CD4-positive, alpha-beta memory T cell (primary cell): ENCODE measurements around the gene CELF4. TPM values are rescaled to one million over a fixed set of nuclear protein-coding genes. Genes with fewer than 3 reads are reported as not detected.

Source experiments
- CTCF ChIA-PET: fragments of 350-600 bp; sonication (Branson Sonifier 250); formaldehyde crosslinking; loops from one replicate; lab custom pipeline; 2021; ENCODE audit warnings: inconsistent platforms; ENCODE audit not compliant: partially characterized antibody; lab: Charles Lee
- POLR2A ChIA-PET: fragments of 350-600 bp; sonication (Branson Sonifier 250); formaldehyde crosslinking; loops from one replicate; lab custom pipeline; 2021; ENCODE audit not compliant: partially characterized antibody; lab: Charles Lee
- DNase-seq, 5 donors: peaks; one replicate each; pipeline versions ENCODE4 v3.0.0 to v3.0.0-alpha.2; 2020 to 2022; ENCODE audit warnings: mixed read lengths in 1 of 5
- H3K27ac ChIP-seq: one replicate; pipeline ENCODE4 v1.7.0; 2013; ENCODE audit warnings: low read depth, low read length
- H3K27me3 ChIP-seq: 2 replicates; pipeline ENCODE4 v1.7.0; 2013; ENCODE audit warnings: mild to moderate bottlenecking, low read length, moderate library complexity; ENCODE audit not compliant: insufficient read depth
- H3K36me3 ChIP-seq: 2 replicates; pipeline ENCODE4 v1.7.0; 2013; ENCODE audit warnings: mild to moderate bottlenecking, low read length, moderate library complexity; ENCODE audit not compliant: insufficient read depth
- H3K4me1 ChIP-seq: 2 replicates; pipeline ENCODE4 v1.7.0; 2013; ENCODE audit warnings: mild to moderate bottlenecking, low read length, moderate library complexity; ENCODE audit not compliant: insufficient read depth
- H3K4me3 ChIP-seq, 2 donors: one replicate each; pipeline ENCODE4 v1.7.0; 2013; ENCODE audit warnings: low read length in 2 of 2, mild to moderate bottlenecking in 1 of 2
- H3K9me3 ChIP-seq, 2 donors: one replicate each; pipeline ENCODE4 v1.7.0; 2013; ENCODE audit warnings: low read length in 2 of 2, control low read depth in 1 of 2; ENCODE audit not compliant: control insufficient read depth in 1 of 2
- H3K27ac Mint-ChIP-seq, 7 donors: one replicate each; pipeline ENCODE4 v1.8.0; 2020 to 2021; ENCODE audit warnings: mixed read lengths in 7 of 7, mild to moderate bottlenecking in 6 of 7, inconsistent platforms in 3 of 7, moderate library complexity in 3 of 7
- H3K27me3 Mint-ChIP-seq, 2 donors: one replicate each; pipeline ENCODE4 v1.8.0; 2020 to 2021; ENCODE audit warnings: mixed read lengths in 2 of 2
- H3K36me3 Mint-ChIP-seq, 2 donors: one replicate each; pipeline ENCODE4 v1.8.0; 2020 to 2021; ENCODE audit warnings: mixed read lengths in 2 of 2, inconsistent platforms in 1 of 2, mild to moderate bottlenecking in 1 of 2
- H3K4me1 Mint-ChIP-seq, 4 donors: one replicate each; pipeline ENCODE4 v1.8.0; 2020 to 2021; ENCODE audit warnings: mixed read lengths in 4 of 4, mild to moderate bottlenecking in 1 of 4
- H3K4me3 Mint-ChIP-seq, 8 donors: one replicate each; pipeline ENCODE4 v1.8.0; 2020 to 2021; ENCODE audit warnings: mixed read lengths in 8 of 8, mild to moderate bottlenecking in 7 of 8, moderate library complexity in 6 of 8, inconsistent platforms in 3 of 8
- H3K9me3 Mint-ChIP-seq, 8 donors: one replicate each; pipeline ENCODE4 v1.8.0; 2020 to 2021; ENCODE audit warnings: mixed read lengths in 8 of 8, mild to moderate bottlenecking in 5 of 8, inconsistent platforms in 3 of 8, moderate library complexity in 1 of 8
- intact Hi-C: fragments of 100-400 bp; cut with micrococcal nuclease; formaldehyde crosslinking; loops from one replicate; pipeline ENCODE4 v1.15.1; 2023
- polyA plus RNA-seq, 2 donors: library from polyadenylated mRNA; unstranded; fragments of 300-500 nt; fragmentation: Illumina TruSeq; gene quantifications; one replicate each; pipeline ENCODE4 v1.2.3, GENCODE V29; 2021
- total RNA-seq, 2 experiments: library from RNA; stranded (reverse); gene quantifications; one replicate each; pipeline ENCODE4 v1.2.3, GENCODE V29; 2021

The CELF4 gene
- total and polyA plus RNA-seq, 4 experiments from 2014 or later = 0.23 TPM; not detected in 3

DNA sequence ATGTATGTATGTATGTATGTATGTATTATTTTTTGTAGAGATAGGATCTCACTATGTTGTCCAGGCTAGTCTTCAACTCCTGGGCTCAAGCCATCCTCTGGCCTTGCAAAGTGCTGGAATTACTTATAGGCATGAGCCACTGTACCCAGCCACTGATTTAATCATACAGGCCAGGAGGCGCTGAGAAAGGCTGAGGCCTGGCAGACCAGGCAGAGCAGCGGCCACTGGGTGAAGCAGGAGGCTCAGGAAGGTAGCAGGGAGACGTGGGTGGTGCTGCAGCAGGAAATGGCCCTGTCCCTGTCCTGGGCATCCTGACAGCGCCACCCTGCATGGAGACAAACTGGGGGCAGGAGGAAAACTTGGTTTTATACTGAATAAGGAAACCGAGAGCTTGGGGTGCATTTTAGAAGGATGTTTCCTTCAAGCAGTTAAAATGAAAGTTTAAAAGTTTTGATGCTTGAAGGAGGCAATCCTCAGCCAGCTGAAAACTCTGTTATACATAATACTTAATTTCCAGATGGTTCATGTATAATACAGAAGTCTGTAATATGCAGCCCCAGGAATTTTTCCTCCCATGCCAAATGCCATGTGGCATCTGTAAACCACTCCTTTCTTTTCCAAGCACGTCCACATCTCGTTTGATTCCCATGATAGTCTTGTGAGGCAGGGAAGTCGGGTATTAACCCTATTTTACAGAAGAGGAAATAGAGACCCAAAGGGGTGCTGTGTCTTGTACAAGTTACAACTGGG, 182.4 kb downstream of the CELF4 start:
- no peak for DNase-seq
- CTCF ChIA-PET = no interaction called here
- POLR2A ChIA-PET = no interaction called here
- Mint-ChIP-seq H3K27ac (peak overlapping the region in 1 of 7 donors; percentile 11), H3K27me3 (peaks cover 5 to 11% of the 10 kb centered on the region in 2 donors), H3K36me3 (no peaks in the 10 kb centered on the region), H3K4me3 (no peak overlapping the region), H3K4me1 (peaks cover 0 to 8% (median 2%) of the 10 kb centered on the region in 4 donors), H3K9me3 (peaks cover 0 to 8% (median 0%) of the 10 kb centered on the region in 8 donors)
- H3K4me3 ChIP-seq = no peak overlapping the region
- H3K36me3 ChIP-seq = no peaks in the 10 kb centered on the region
- no peak overlapping the region for H3K27ac ChIP-seq
- H3K27me3 ChIP-seq = no peaks in the 10 kb centered on the region
- H3K9me3 ChIP-seq = no peaks in the 10 kb centered on the region
- H3K4me1 ChIP-seq = no peaks in the 10 kb centered on the region
- intact Hi-C loops = no loop called here

DNA sequence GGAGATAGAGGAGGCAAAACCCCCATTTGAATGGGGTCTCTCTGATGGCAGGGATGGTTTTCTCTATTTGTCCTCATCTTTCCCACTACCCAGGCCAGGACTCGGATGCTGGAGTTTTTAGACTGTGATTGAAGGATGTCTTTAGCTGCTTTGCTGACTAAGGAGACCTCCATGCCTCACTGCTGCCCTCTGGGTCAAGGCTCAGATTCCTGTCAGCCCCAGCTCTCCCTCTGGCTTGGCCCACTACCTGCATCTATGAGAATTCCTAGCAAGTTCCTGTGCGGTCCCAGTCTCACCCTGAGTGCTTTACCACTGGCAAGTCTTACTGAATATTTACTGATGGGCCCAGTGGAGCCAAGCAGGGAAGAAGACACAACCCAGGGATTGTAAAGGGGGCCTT, 184.0 kb downstream of the CELF4 start:
- H3K27me3 ChIP-seq = no peaks in the 10 kb centered on the region
- intact Hi-C loops = no loop called here

GRCh38 chr18:37380546-37381110, 185.0 kb downstream of the CELF4 start:
- H3K36me3 ChIP-seq = no peaks in the 10 kb centered on the region
- Mint-ChIP-seq H3K27me3 (peaks cover 5 to 12% of the 10 kb centered on the region in 2 donors), H3K9me3 (peaks cover 0 to 8% (median 0%) of the 10 kb centered on the region in 8 donors), H3K36me3 (no peaks in the 10 kb centered on the region), H3K27ac (peak overlapping the region in 1 of 7 donors; percentile 82), H3K4me1 (peaks cover 0 to 3% (median 2%) of the 10 kb centered on the region in 4 donors), H3K4me3 (no peak overlapping the region)
- no peak for DNase-seq
- ChIA-PET CTCF (no interaction called here), POLR2A (no interaction called here)
- H3K27me3 ChIP-seq = no peaks in the 10 kb centered on the region
- no peaks in the 10 kb centered on the region for H3K9me3 ChIP-seq
- no peak overlapping the region for H3K27ac ChIP-seq
- H3K4me3 ChIP-seq = no peak overlapping the region
- H3K4me1 ChIP-seq = no peaks in the 10 kb centered on the region
- intact Hi-C loops = no loop called here

More for the DNA sequence above, 184.0 kb downstream of the CELF4 start:
- no peak overlapping the region for H3K27ac ChIP-seq
- no peak overlapping the region for H3K4me3 Mint-ChIP-seq
- peaks cover 0 to 8% (median 0%) of the 10 kb centered on the region in 8 donors for H3K9me3 Mint-ChIP-seq
- no peak overlapping the region for H3K4me3 ChIP-seq
- DNase-seq = no peak
- H3K36me3 ChIP-seq = no peaks in the 10 kb centered on the region
- ChIA-PET CTCF (no interaction called here), POLR2A (no interaction called here)
- no peaks in the 10 kb centered on the region for H3K4me1 ChIP-seq
- peaks cover 0 to 8% (median 2%) of the 10 kb centered on the region in 4 donors for H3K4me1 Mint-ChIP-seq
- H3K9me3 ChIP-seq = no peaks in the 10 kb centered on the region
- H3K27ac Mint-ChIP-seq = no peak overlapping the region
- H3K36me3 Mint-ChIP-seq = no peaks in the 10 kb centered on the region
- H3K27me3 Mint-ChIP-seq = peaks cover 5 to 12% of the 10 kb centered on the region in 2 donors

DNA sequence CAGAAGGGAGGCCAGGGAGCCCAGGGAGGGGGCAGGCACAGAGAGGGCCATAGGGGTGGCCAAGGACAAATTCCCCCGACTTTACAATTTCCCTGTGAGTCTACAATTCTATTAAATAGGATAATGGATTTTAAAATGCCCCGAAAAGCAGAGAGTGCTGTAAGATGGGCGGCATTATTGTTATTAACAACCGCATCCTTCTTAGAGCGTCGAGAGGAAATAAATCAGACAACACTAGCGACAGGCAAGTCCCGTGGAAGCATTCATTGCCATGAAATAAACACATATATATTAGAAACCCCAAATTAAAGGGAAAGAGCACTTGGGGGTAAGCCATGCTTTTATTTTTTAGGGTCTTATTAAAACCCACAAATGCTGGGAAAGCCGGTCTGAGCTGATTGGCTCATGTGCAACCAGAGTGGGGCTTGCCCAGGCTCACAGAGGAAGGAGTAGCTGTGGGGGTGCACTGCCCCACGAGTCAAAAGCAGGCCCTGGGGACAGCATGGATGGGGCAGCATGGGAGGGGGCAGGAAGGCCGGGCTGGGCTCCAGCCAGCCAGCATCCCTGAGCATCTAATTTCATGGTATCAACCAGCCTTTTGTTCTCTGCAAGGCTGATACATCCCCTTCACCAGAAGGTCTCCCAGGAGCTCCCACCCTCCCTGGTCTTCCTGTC, 187.1 kb downstream of the CELF4 start:
- Mint-ChIP-seq H3K4me3 (no peak overlapping the region), H3K27ac (no peak overlapping the region), H3K27me3 (peaks cover 2 to 9% of the 10 kb centered on the region in 2 donors), H3K4me1 (peaks cover 0 to 3% (median under 1%) of the 10 kb centered on the region in 4 donors), H3K9me3 (peaks cover 0 to 8% (median 0%) of the 10 kb centered on the region in 8 donors), H3K36me3 (no peaks in the 10 kb centered on the region)
- Histone ChIP-seq H3K27me3 (no peaks in the 10 kb centered on the region), H3K4me1 (no peaks in the 10 kb centered on the region), H3K36me3 (no peaks in the 10 kb centered on the region), H3K4me3 (no peak overlapping the region), H3K9me3 (no peaks in the 10 kb centered on the region), H3K27ac (no peak overlapping the region)
- ChIA-PET POLR2A (no interaction called here), CTCF (no interaction called here)
- intact Hi-C loops = no loop called here
- DNase-seq = no peak

- intact Hi-C loops = no loop called here
- H3K27ac Mint-ChIP-seq = no peak overlapping the region
- Histone ChIP-seq H3K4me3 (no peak overlapping the region), H3K4me1 (no peaks in the 10 kb centered on the region), H3K9me3 (no peaks in the 10 kb centered on the region), H3K27me3 (no peaks in the 10 kb centered on the region), H3K36me3 (no peaks in the 10 kb centered on the region), H3K27ac (no peak overlapping the region)
- ChIA-PET CTCF (interaction anchor here (1.0 kb wide), 1 partner anchor 11 kb away, joined by 3 read pairs; no protein-coding TSS in a partner anchor), POLR2A (no interaction called here)
- no peak for DNase-seq
- H3K4me1 Mint-ChIP-seq = no peaks in the 10 kb centered on the region
- no peak overlapping the region for H3K4me3 Mint-ChIP-seq
- peaks cover 0 to 2% (median 0%) of the 10 kb centered on the region in 8 donors for H3K9me3 Mint-ChIP-seq
- peaks cover 2 to 6% of the 10 kb centered on the region in 2 donors for H3K27me3 Mint-ChIP-seq
- no peaks in the 10 kb centered on the region for H3K36me3 Mint-ChIP-seq
These were observed 190.4 kb downstream of the CELF4 start for GRCh38 chr18:37375181-37375580.

DNA sequence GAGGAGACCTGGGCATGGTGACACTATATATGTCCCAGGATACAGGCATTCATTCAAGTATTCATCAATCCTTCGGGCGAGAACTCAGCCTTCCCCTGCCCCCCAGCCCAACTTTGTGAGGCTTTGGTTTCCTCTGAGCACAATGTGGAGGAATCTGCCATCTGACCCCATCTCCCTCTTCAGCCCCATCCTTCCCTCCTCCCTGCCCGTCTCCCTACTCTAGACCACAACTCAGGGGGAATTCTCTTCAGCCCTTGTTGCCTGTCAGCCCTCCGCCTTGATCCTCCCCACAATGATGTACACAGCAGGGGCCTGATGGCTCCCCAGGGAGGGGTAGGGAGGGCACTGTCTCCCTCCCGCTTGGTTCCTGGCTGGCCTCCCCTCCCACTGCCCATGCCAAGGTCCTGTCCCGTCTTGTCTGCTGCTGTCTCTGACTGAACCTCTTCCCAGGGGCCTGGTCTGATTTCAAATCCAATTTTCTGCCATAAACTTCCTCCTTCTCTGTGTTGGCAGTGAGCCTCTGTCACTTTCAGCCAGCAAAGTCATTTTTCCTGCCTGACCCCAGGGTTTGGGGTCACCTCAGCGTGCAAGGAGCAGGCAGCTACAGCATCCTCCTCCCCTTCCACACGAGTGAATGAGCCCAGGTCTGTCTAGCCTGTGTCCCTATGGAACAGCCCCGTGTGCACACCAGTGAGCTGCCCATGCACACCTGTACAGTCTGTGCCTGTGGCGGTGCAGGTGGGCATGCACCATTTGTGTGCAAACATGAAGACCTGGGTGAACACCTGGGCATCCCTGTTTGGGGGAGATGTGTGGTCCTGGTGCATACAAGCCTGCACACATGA, 197.3 kb downstream of the CELF4 start:
- H3K27ac Mint-ChIP-seq = no peak overlapping the region

More for the DNA sequence above, 197.3 kb downstream of the CELF4 start:
- Histone ChIP-seq H3K4me1 (no peaks in the 10 kb centered on the region), H3K27ac (no peak overlapping the region), H3K9me3 (no peaks in the 10 kb centered on the region), H3K36me3 (no peaks in the 10 kb centered on the region), H3K4me3 (no peak overlapping the region), H3K27me3 (no peaks in the 10 kb centered on the region)
- POLR2A ChIA-PET = no interaction called here
- H3K4me1 Mint-ChIP-seq = peaks cover 0 to 2% (median 0%) of the 10 kb centered on the region in 4 donors
- CTCF ChIA-PET = no interaction called here
- no peaks in the 10 kb centered on the region for H3K36me3 Mint-ChIP-seq
- no peak overlapping the region for H3K4me3 Mint-ChIP-seq
- H3K9me3 Mint-ChIP-seq = peaks cover 0 to 5% (median 0%) of the 10 kb centered on the region in 8 donors
- intact Hi-C loops = no loop called here
- DNase-seq = no peak
- H3K27me3 Mint-ChIP-seq = peaks cover 15 to 19% of the 10 kb centered on the region in 2 donors
